Superior temporal gyrus (tissue), 1 donor: Measurements from ENCODE around the gene PDLIM5.
"Not testable (repeated sequence)": the region's sequence is repeated elsewhere in the genome, so short reads cannot be mapped to it uniquely, and the experiment has no call there.

Experiments
- DNase-seq: peaks from one replicate; pipeline ENCODE4 v3.0.0-alpha.2; 2016; ENCODE audit errors: extremely low spot score

Gene PDLIM5

DNA sequence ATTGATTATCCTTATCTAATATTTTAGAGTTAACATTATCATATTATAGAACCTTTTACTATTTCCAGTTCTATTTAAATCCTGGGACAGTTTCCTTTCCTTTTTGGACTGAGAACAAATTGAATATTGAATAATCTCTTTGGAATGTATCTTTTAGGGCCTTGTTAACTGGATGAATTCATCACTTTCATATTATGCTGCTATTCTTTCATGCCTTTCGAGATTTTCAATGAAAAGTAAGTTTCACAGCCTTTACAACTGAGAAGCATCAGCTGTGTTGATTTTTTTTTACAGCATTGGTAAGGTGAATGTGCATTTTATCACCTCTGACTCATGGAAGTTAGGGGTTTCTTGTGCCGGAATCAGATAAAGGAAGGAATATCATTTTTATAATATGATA lies 39.6 kb downstream of the PDLIM5 start:
- DNase-seq = no peak

DNA sequence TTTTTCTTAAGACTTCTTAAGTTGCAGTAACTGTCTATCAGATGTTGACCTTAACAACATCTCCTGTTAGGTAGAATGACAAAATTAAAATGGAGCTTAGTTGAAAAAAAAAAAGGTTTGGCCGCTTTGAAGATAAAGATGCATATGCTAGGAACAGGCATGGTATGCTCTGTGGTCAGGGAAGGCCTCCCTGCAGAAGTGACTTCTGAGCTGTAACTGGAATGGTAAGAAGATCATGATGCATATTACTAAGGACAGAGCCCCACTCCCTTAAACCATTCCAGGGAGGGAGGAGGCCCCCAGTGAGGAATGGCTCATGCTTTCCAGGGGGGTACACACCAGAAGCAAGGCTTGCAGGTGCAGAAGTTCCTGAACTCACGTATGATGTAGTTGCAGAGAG lies 43.7 kb downstream of the PDLIM5 start:
- DNase-seq = no peak

DNA sequence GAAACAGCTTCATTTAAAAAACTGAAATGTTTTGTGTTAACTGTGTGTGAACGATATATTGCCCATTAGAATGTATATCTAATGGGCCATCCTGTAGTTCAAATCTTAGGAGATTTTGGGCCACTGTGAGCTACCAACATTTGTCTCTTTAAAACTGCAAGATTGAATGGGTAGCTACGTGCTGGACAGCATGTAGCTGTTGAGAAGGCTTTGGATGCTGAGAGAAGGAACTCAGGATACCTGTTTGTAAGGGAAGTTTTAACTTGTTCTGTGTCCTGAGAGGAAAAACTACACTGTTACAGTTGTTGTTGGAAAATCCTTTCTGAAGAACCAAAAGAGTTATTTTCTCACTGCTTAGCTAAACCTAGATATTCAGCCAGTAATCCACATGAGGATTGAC lies 45.9 kb downstream of the PDLIM5 start:
- DNase-seq = no peak

DNA sequence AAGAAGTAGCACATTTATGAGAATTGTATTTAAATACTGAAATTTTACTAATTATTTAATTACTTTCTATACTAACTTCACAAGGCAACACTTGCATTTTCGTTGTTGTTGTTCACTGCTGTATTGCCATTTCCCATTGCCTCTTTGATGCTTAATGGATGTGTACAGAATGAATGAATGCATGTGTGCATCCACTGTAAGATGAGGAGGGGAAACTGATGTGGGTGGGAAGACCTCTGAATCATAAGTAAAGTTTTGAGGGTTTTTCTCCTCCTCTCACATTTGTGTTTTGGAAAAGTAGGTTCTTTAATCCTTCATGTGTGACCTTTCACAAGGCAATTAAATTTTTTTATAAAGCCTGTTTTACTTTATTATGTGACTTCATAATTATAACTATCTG lies 46.8 kb downstream of the PDLIM5 start:
- no peak for DNase-seq

DNA sequence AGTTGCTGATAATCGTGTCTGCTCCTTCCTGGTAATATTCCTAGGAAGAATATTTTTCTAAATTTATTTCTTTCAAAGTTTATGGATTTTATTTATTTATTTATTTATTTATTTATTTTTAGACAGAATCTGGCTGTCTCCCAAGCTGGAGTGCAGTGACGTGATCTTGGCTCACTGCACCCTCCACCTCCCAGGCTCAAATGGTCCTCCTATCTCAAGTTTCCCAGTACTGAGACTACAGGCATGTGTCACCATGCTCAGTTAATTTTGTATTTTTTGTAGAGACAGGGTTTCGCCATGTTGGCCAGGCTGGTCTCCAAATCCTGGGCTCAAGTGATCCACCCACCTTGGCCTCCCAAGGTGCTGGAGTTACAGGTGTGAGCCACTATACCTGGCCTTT lies 48.9 kb downstream of the PDLIM5 start:
- DNase-seq = no peak

DNA sequence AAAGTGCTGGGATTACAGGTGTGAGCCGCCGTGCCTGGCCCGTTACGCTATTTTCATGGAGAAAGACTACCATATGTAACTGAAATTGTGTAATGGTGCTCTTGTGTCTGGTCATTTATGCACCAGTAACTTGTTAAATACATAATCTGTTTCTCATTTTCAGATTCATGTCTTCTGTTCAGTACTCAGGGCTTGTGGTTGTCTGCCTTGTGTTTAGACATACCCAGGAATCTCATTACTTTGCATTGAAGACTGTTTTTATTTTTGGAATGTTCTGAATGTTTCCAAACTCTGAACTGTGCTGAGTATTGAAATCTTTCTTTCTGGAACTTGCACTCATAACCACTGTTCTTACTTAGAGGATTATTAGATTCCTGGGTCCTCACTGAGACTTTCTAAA lies 52.8 kb downstream of the PDLIM5 start:
- no peak for DNase-seq

DNA sequence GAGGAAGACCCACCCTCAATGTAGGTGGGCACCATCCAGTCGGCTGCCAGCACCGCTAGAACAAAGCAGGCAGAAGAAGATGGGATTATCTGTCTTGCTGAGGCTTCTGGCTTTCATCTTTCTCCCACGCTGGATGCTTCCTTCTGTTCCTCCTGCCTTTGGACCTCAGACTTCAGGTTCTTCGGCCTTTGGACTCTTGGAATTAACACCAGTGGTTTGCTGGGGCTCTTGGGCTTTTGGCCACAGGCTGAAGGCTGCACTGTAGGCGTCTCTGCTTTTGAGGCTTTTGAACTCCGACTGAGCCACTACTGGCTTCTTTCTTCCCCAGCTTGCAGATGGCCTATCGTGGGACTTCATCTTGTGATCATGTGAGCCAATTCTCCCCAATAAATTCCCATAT lies 55.1 kb downstream of the PDLIM5 start:
- no peak for DNase-seq

DNA sequence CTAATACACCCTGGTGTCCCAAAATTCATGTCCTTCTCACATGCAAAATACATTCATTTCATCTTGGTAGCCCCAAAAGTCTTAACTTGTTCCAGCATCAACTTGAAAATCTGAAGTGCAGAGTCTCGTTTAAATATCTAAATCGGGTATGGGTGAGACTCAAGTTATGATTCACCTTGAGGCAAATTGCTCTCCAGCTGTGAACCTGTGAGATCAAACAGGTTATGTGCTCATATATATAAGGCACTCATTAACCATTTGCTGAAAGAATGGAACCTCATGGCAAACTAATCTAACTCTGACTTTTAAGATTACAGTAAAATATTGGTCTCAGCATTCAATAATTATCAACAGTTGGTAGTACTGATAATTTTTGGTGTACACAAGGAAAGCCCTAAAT lies 55.5 kb downstream of the PDLIM5 start:
- no peak for DNase-seq

DNA sequence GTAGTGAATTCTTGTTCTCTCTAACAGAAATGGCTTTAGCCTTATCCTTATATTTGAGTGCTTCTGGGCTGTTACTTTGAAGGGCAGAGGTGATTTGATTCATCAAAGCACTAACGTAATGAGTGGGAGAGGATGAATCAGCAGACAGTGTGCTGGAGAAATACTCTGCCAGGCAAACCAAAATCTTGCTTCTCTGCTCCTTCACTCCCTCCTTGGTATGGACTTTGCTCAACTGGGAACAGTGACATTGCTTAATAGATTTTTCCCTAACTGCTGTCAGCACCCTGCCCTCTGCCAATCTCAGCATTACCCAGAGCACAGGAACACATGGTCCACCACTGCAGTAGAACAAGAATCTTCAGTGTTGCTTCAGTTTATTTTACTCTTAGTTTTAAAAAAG lies 56.0 kb downstream of the PDLIM5 start:
- DNase-seq = no peak

DNA sequence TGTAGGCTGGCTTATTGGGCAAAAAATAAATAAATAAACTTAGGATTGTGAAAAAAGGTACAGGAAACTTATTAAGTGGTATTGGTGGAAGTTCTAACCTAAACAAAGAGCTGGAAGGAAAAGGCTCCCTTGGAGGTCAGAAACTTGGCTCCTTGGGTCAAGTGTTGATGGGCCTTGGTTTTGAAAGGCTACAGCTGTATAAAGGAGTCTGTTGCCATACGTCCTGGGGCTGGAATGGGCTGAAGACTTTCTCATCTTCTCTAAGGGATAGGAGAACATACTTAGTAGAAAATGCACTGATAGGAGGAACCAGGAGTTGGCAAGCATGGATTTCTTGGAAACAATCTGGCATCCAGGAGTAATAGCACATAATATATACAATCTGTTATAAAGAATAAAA lies 56.6 kb downstream of the PDLIM5 start:
- DNase-seq = no peak

DNA sequence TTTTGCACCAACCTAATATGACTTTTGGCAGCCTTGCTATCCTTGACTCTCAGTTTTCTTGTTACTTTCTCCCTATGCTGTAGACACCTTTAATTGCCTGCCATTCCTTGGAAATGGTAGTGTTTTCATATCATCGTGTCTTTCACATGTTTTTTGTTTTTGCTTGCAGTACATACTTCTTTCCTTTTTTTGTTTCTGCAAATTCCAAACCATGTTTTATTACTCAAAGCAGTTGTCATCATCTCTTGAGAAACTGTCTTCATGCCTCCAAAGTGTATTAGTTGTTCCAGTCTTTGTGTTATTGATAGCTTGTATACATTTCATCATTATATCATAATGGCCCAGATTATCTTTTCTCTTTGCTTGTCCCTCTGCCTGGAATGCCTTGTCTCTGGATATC lies 57.1 kb downstream of the PDLIM5 start:
- no peak for DNase-seq

DNA sequence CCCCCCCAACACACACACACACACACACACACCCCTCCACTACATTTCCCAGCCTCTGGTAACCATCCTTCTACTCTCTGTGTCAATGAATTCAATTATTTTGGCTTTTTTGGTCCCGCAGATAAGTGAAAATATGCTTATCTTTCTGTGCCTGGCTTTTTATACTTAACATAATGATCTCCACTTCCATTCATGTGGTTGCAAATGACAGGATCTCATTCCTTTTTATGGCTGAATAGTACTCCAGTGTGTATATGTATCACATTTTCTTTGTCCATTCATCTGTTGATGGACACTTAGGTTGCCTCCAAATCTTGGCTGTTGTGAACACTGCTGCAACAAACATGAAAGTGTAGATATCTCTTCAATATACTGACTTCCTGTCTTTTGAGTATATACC lies 59.8 kb downstream of the PDLIM5 start:
- no peak for DNase-seq

DNA sequence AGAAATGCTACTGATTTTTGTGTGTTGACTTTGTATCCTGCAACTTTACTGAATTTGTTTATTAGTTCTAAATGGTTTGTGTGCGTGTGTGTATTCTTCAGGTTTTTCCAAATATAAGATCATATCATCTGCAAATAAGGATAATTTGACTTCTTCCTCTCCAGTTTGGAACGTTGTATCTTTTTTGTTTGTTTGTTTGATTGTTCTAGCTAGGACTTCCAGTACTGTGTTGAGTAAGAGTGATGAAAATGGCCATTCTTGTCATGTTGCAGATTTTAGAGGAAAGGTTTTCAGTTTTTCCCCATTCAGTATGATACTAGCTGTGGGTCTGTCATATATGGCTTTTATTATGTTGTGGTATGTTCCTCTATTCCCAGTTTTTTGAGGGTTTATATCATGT lies 61.8 kb downstream of the PDLIM5 start:
- not testable (repeated sequence) for DNase-seq

DNA sequence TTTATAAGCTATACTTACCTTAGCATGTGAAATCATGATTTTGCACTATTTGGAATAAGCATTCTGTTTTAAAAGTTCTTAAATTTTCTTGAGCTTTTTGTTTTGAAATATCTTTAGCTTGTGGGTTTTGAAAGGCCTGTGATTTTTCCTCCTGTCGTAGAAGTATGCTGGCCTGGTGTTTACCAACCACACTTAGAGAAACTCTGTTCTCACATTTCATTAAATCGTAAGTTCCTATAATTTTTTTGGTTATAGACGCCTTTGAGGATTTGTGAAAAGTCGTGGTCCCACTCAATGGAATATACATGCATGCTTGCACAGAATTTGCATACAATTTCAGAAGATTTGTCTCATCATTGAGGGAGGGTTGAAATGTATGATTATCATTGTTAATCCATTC lies 63.6 kb downstream of the PDLIM5 start:
- no peak for DNase-seq

DNA sequence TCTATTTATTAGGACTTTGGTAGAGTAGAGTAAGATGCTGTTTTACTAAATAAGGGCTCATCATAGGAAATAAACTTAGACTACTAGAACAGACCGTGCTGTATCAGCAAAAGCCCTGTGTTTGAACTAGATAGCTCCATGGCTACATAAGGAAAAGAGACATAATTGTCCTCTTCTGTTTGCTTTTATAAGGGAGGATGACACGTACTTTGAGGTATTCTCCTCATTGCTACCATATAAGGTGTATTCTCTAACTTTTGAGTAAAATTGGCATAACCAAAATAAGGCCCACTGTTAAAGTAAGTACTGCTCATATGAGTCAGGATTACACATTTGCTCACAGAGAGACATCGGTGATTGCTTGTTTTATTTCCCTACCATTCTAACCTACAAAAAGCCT lies 64.3 kb downstream of the PDLIM5 start:
- DNase-seq = no peak

DNA sequence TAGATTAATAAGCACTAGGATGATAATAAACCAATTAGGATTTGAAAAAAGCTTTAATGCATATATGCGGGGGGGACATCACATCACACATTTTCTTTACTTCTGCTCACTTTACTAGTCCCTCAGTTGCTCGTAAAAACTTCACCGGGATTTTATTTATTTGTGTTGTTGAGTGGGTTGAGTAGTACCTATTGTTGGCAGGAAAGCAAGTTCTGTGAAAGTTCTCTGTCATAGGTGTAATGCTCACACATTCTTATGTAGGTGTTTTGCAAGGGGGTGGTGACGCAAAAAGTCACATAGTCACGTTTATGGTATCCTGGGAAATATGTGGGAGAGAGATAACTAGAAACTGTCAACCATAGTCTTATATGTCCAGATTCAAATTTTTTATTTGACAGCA lies 65.3 kb downstream of the PDLIM5 start:
- DNase-seq = no peak

DNA sequence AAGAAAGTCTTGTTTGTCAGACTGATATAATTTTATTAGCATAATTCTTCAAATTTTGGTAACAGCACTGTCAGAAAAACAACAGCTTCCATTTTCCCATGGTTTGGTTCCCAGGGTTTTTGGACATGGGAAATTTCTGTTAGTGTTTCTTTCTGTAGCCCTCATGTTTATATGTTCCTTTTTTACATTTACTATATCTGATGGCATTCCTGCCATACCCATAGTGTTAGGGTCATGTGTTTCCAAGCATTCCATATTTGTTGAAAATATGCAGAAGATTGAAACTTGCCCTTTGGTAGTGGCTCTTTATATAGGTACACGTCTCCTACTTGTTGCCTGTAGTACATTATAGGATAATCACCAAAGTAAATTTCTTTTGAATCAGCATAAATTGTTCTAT lies 65.8 kb downstream of the PDLIM5 start:
- no peak for DNase-seq

DNA sequence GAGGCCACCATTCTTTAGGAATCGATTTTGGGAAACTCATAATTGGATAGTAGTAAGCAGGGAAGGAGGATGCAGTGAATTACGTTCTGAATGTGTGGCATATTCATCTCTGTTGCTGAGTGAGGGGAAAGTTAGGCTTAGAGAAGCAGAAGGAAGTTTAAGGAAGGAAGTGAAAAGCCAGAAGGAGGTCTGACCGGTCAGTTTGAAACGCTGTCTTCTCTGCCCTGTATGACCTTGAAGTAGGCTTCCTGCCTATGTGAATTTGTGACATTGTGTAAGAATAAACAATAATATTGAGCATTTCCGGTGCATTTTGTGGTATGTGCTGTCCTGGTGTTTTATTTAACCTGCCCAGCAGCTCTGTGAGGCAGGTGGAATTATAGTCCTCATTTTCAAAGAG lies 67.3 kb downstream of the PDLIM5 start:
- no peak for DNase-seq

DNA sequence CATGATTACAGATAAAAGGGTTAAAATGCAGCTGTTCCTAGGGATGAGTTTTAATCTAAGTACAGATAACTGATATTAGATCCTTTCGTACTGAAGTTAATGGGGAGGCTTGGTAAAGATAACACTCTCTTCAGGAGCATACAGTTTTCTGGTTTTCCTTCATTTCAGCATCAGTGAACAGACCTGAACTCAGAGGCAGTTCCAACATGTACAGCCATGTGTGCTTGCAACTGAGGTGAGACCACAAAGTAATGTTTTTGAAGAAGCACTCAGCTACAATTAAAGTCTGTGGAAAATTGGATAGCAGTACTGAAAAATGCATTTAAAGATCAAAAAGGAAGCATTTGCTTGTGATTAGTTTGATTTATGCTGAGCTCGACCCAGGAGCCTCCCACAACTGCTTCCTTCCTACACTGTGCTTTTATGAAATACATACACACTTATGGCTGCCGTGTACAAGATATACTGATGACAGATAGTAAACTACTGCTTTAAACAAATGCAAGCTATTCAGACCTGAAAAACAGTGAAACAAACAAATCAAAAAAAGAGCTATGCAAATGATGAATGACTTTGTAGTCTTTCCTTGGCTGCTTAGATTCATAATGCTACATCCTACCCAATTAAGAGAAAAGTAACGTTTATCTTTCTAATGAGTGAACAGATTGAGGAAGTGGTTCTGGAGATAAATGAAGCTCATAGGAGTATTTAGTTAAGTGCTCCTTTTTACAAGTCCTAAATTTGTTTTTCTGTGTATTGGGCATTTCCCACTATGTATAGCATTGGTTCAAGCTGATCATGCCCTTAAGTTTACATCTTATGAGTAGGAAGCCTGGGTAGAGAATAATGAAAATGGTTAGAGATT lies 68.4 kb downstream of the PDLIM5 start:
- no peak for DNase-seq

DNA sequence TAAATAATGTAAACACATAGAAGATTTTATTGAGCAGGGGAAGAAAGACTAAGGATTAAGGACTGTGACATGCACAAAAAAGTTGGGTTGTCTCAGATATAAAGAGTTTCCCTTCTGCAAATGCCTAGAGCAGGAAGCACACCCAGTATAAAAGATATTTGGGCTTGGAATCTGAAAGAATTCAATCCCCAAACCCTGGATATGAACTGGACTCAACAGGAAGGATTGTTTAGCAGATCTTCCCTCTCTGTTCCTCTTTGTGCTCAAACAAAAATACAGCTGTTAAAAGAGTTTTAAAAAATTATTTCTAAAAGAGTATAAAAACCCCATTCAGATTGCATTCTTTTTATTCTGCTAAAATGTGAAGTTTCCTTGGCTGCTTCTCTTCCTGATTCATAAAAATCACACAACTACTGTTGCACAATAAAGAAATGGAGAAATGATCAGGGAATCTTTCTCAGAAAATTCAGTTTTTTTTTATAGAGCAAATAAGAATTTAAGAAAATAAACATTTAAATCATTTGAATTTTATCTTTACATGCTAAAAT lies 71.4 kb downstream of the PDLIM5 start:
- DNase-seq = no peak

DNA sequence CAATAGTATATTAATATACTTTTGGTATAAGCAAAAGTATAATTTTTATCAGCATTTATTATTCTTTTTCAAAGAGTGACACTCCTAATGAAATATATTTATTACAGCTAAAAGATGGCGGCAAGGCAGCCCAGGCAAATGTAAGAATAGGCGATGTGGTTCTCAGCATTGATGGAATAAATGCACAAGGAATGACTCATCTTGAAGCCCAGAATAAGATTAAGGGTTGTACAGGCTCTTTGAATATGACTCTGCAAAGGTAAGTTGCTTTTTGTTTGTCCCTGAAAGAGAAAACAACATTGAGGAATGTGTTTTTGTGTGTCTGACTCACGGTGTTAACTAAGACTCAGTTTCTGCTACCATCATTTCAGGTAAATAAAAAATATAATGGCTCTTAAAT lies 71.9 kb downstream of the PDLIM5 start:
- DNase-seq = no peak

DNA sequence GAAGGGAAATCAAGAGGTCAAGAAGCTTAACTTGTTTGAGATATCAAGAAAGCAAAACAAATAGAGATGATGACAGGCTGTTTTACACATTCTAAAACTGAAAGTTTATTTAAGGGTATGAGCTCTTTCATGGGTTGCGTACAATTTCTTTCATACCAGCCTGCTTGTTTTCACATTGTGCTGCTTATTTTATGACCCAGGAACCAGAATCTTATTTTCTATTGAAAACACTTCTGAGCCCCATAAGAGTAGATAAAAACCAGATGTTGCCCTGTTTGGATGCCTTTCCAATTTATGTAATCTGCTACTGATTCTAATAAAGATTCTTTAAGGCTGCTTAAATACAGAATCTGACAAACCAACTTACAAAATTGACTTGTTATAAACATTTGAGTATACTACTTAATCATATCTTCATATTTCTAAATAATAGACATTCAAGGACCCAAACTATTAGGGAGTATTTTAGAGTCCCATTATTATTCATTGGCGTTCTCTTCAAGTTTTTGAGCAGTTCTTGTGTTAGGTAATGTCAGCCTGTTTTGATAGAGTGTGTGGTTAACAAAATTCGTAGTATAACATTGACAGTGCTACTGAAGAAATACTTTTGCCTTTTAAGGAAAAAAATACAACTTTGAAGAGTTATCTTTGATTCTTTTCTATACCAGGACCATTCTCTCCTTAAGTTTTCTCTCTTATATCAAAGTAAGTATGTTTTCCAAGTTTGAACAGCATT lies 74.4 kb downstream of the PDLIM5 start:
- DNase-seq = no peak

DNA sequence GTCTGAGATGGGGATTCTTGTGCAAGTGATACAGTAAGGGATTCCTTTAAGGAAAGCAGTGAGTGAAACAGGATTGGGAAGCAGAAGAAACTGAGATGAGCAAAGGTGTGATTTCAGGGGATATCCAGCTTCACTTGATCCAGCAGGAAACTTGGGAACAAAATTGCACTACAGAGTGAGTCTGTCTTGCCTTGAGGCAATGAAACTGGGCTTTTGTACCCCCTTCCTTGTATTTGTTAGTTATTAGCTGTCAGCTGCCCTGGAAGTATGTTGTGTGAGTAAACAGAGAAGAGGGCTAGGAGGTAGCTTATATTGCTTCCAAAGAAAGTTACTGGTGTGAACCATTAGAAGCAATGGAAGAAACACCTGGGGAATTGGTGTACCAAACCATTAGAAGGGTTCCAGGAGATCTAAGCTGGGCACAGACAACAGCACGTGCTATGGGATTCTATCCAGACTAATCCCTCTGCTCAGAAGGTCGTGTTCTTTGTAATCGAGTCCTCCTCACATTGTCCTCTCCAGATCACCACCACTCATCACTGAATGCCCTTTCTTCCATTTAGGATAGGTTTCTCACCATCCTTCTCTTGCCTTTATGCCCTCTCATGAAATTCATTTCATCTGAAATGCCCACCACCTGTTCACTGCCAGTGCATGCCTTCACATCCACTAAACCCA lies 76.0 kb downstream of the PDLIM5 start:
- DNase-seq = no peak
